ENCODE data around the gene TMEM101. TPM values are rescaled to one million over a fixed set of nuclear protein-coding genes. Genes with fewer than 3 reads are reported as not detected.

Gene TMEM101
- total RNA-seq, 1 experiment from 2014 or later, result 18.6 TPM

DNA sequence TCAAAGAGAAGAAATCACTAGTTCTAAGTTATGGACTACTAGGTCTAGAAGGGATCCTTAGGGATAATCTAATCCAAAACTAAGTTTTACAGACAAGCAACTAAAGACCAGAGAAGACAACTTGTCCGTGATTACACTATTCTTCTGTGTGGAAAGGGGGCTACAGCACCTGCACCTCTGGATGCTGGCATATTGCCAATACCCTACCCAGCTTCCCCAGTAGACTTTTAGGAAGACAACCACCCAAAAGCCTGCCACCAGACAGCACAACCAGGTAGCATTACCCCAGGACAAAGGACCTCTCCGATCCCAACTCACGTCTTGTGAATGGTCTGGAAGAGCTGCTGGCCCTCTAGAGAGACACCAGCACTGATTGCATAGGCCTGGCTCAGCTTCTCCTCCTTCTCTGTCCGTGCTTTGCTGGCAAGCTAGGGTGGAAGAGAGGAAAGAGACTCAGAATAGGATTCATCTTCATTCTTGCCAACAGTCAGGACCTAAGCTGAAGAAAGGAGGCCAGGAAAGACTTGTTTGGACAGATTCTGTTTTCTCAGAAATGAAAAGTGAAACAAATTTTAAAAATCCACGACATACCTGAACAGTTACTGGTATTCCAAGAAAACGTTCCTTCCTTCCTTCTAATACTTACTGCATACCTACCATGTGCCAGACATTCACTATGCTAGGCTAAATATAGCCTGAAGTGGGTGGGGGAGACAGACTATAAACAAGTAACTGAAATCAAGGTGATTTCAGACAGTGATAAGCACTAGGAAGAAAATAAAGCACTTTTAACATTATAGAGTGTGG is 25.3 kb upstream of the TMEM101 start:
- H4K91ac ChIP-seq (ENCODE audit: insufficient read length, low read depth, low read length), result no peak overlapping the region
- no peak overlapping the region for H3K9ac ChIP-seq (ENCODE audit: extremely low read depth, insufficient read length, low read length)
- Mint-ChIP-seq H3K9me3 (no peaks in the 10 kb centered on the region), H3K4me3 (no peak overlapping the region), H3K27ac (peak overlapping the region in 2 of 3 experiments; percentile 11 to 64; a peak in 3 of 7 replicates), H3K36me3 (ENCODE audit: insufficient read depth in 1 of 3, low read depth in 3 of 3) (peaks cover 22 to 55% (median 50%) of the 10 kb centered on the region in 3 experiments; a peak in 6 of 7 replicates), H3K4me1 (peaks cover 8 to 16% of the 10 kb centered on the region in 2 experiments), H3K27me3 (ENCODE audit: low read depth) (no peaks in the 10 kb centered on the region)
- H3K27ac ChIP-seq (ENCODE audit: insufficient read length, low read depth, low read length), result no peak overlapping the region
- H3K18ac ChIP-seq (ENCODE audit: insufficient read length, low read depth, low read length), result no peak overlapping the region
- peaks cover 14% of the 10 kb centered on the region for H3K79me1 ChIP-seq (ENCODE audit: insufficient read depth, low read depth, low read length, poor library complexity, severe bottlenecking)
- no peak for DNase-seq
- H3K9me3 ChIP-seq (ENCODE audit: control insufficient read depth, low read depth, low read length), result no peaks in the 10 kb centered on the region
- H4K8ac ChIP-seq (replicated peaks; ENCODE audit: insufficient read length, low read depth, low read length), result no peak overlapping the region
- H2BK20ac ChIP-seq (ENCODE audit: low read depth, low read length, poor library complexity, severe bottlenecking), result no peak overlapping the region
- H4K5ac ChIP-seq (ENCODE audit: insufficient read length, low read depth, low read length), result no peak overlapping the region
- H3K27me3 ChIP-seq (ENCODE audit: insufficient read depth, low read length), result no peaks in the 10 kb centered on the region
- H4K20me1 ChIP-seq (ENCODE audit: control insufficient read depth, insufficient read depth, insufficient read length), result no peaks in the 10 kb centered on the region
- H2BK15ac ChIP-seq (ENCODE audit: low read depth, low read length), result no peak overlapping the region
- no peak overlapping the region for H2AFZ ChIP-seq (ENCODE audit: low read length)
- H3K4me1 ChIP-seq (ENCODE audit: insufficient read depth, low read length), result no peaks in the 10 kb centered on the region
- no peak overlapping the region for H2AK5ac ChIP-seq (ENCODE audit: insufficient read length, low read length)
- H2BK120ac ChIP-seq (ENCODE audit: low read depth, low read length, poor library complexity, severe bottlenecking), result no peak overlapping the region
- no peak overlapping the region for H3K23ac ChIP-seq (ENCODE audit: insufficient read length, low read depth, low read length)
- no peak overlapping the region for H2BK5ac ChIP-seq (ENCODE audit: insufficient read length, low read length)
- no peak overlapping the region for H3K4me2 ChIP-seq (ENCODE audit: insufficient read depth, insufficient read length, low read length)
- H2BK12ac ChIP-seq (ENCODE audit: insufficient read length, low read depth, low read length), result no peak overlapping the region
- TF ChIP-seq, protein P1, sequence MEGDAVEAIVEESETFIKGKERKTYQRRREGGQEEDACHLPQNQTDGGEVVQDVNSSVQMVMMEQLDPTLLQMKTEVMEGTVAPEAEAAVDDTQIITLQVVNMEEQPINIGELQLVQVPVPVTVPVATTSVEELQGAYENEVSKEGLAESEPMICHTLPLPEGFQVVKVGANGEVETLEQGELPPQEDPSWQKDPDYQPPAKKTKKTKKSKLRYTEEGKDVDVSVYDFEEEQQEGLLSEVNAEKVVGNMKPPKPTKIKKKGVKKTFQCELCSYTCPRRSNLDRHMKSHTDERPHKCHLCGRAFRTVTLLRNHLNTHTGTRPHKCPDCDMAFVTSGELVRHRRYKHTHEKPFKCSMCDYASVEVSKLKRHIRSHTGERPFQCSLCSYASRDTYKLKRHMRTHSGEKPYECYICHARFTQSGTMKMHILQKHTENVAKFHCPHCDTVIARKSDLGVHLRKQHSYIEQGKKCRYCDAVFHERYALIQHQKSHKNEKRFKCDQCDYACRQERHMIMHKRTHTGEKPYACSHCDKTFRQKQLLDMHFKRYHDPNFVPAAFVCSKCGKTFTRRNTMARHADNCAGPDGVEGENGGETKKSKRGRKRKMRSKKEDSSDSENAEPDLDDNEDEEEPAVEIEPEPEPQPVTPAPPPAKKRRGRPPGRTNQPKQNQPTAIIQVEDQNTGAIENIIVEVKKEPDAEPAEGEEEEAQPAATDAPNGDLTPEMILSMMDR (conservative IDR thresholded peaks at IDR 0.05), result no peak
- no peak overlapping the region for H3T11ph ChIP-seq (ENCODE audit: low read length)
- no CpG with 5 or more reads among the region's 6 CpGs for WGBS (ENCODE audit: extremely low coverage, insufficient read length, low lambda C conversion rate)
- no peak overlapping the region for H3K4ac ChIP-seq (ENCODE audit: low read depth, low read length)
- H3K79me2 ChIP-seq (ENCODE audit: insufficient read depth, low read length), result peaks cover 9% of the 10 kb centered on the region; the same call in 1 of the 2 replicates
- no peak overlapping the region for H3K56ac ChIP-seq (ENCODE audit: insufficient read length, low read depth, low read length)
- H3K23me2 ChIP-seq (ENCODE audit: insufficient read length, low read depth, low read length, poor library complexity, severe bottlenecking), result no peaks in the 10 kb centered on the region
- no peak overlapping the region for H3K14ac ChIP-seq (ENCODE audit: insufficient read depth, low read length)
